Measurements from ENCODE around the gene PRKAR1B. TPM values are rescaled to one million over a fixed set of nuclear protein-coding genes. Genes with fewer than 3 reads are reported as not detected.

The PRKAR1B gene
- total RNA-seq, 2 donors from 2014 or later: 2.0 to 3.4 TPM

GRCh38 chr7:511476-512145, 215.5 kb downstream of the PRKAR1B start:
- no peaks in the 10 kb centered on the region for H3K9me3 ChIP-seq
- ATAC-seq (no peak), DNase-seq (peak in 2 of 4 donors; percentile 5 to 10)
- WGBS, 2 donors: 89 to 93% methylated on average over 25 of the region's 25 CpGs
- intact Hi-C loops (cut with DNase I): no loop called here
- peak overlapping the region in 1 of 4 donors; percentile 73 for H3K27ac ChIP-seq
- no peak for TF ChIP-seq CTCF (IDR thresholded peaks at IDR 0.05)
- TF ChIP-seq POLR2A (IDR thresholded peaks at IDR 0.05): no peak
- no peaks in the 10 kb centered on the region for H3K27me3 ChIP-seq
- no peak overlapping the region for H3K4me3 ChIP-seq
- H3K36me3 ChIP-seq (replicated peaks in 1 of 2; ENCODE audit: insufficient read depth in 1 of 2, low read depth in 2 of 2): peaks cover 0 to 11% of the 10 kb centered on the region in 2 donors
- H3K4me1 ChIP-seq: peaks cover 55% of the 10 kb centered on the region

DNA sequence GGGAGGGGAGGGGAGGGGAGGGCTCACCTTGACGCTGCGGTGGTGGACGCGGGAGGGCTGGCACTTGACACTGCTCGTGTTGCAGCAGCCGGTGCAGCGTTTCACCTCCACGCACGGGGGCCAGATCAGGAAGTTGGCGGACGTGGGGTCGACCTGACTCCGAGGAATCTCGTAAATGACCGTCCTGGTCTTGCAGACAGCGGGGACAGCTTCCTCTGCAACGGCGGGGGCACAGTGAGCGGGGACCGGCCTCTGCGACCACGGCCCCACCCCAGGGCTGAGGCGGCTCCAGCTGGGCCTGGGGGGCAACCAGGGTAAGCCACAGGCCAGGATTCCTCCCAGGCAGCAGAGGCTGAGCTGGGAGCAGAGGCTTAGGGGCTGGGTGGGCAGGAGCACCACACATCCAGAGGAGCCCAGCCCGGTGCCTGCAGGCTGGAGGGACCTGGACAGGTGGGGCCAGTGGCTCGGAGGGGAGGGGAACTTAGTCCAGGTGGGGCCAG, 216.2 kb downstream of the PRKAR1B start:
- peak overlapping the region in 1 of 4 donors; percentile 2 for H3K27ac ChIP-seq
- peaks cover 0 to 11% of the 10 kb centered on the region in 2 donors for H3K36me3 ChIP-seq (replicated peaks in 1 of 2; ENCODE audit: insufficient read depth in 1 of 2, low read depth in 2 of 2)
- no peaks in the 10 kb centered on the region for H3K27me3 ChIP-seq
- H3K9me3 ChIP-seq: no peaks in the 10 kb centered on the region
- TF ChIP-seq CTCF (IDR thresholded peaks at IDR 0.05) (no peak), POLR2A (IDR thresholded peaks at IDR 0.05) (no peak)
- DNase-seq (peak in 2 of 4 donors; percentile 7 to 13), ATAC-seq (no peak)
- WGBS, 2 donors: 82 to 84% methylated on average over 23 to 24 of the region's 25 CpGs
- peaks cover 56% of the 10 kb centered on the region for H3K4me1 ChIP-seq
- intact Hi-C loops (cut with DNase I): no loop called here
- no peak overlapping the region for H3K4me3 ChIP-seq

DNA sequence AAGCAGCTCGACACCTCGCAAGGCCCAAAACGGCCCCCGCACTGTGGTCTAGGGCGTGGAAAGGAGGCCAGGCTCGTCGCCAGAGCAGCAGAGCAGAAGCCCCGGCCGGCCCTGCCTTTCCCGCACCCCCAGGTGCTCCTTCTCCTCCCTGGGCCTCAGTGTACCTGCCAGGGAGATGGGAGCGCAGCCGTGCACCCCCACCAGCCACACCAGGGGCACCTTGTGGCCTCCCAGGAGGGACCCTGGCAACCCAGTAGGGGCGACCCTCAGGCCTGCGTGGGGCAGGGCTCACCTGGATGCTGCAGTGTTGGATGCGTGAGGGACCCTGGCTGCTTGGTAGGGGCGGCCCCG, 217.0 kb downstream of the PRKAR1B start:
- no peak for TF ChIP-seq CTCF (IDR thresholded peaks at IDR 0.05)
- TF ChIP-seq POLR2A (IDR thresholded peaks at IDR 0.05): no peak
- H3K4me3 ChIP-seq: no peak overlapping the region
- no peaks in the 10 kb centered on the region for H3K27me3 ChIP-seq
- DNase-seq (peak in 1 of 4 donors; percentile 5), ATAC-seq (no peak)
- H3K9me3 ChIP-seq: no peaks in the 10 kb centered on the region
- H3K4me1 ChIP-seq: peaks cover 56% of the 10 kb centered on the region
- peaks cover 0 to 11% of the 10 kb centered on the region in 2 donors for H3K36me3 ChIP-seq (replicated peaks in 1 of 2; ENCODE audit: insufficient read depth in 1 of 2, low read depth in 2 of 2)
- H3K27ac ChIP-seq: no peak overlapping the region
- intact Hi-C loops (cut with DNase I): no loop called here
- WGBS, 2 donors: 86 to 92% methylated on average over 12 to 14 of the region's 17 CpGs

DNA sequence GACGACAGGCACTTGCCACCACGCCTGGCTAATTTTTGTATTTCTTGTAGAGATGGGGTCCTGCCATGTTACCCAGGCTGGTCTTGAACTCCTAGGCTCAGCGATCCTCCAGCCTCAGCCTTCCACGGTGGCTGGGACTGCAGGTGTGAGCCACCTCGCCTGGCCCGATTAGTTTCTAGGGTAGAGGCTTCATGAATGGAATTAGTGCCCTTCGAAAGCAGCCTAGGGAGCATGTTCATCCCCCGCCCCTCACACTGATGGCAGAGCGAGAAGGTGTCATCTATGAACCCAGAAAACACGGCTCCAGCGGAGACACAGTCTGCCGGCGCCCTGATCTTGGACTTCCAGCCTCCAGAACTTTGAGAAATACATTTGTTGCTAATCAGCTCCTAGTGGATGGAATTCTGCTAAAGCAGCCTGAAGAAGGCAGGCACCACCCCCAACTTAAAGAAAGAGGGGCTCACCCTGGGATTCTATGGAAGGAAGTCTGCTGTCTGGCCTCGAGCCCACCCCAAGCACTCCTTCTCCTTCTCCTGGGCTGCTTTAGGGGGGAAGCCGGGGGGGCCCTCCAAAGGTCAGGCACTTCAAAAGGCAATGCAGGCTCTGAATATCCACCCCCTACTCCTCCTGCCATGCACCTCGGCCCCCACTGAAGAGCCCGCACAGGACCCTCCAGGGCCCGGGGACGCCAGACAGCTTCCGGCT, 217.5 kb downstream of the PRKAR1B start:
- ATAC-seq (no peak), DNase-seq (peak in 2 of 4 donors; percentile 4 to 9)
- Histone ChIP-seq H3K4me3 (no peak overlapping the region), H3K9me3 (no peaks in the 10 kb centered on the region), H3K27ac (no peak overlapping the region), H3K27me3 (no peaks in the 10 kb centered on the region), H3K4me1 (peaks cover 56% of the 10 kb centered on the region), H3K36me3 (replicated peaks in 1 of 2; ENCODE audit: insufficient read depth in 1 of 2, low read depth in 2 of 2) (peaks cover 0 to 11% of the 10 kb centered on the region in 2 donors)
- TF ChIP-seq CTCF (IDR thresholded peaks at IDR 0.05): no peak
- no peak for TF ChIP-seq POLR2A (IDR thresholded peaks at IDR 0.05)
- intact Hi-C loops (cut with DNase I): no loop called here
- WGBS, 2 donors: 86 to 96% methylated on average over 20 of the region's 20 CpGs
